ENCODE data around the gene RPS5. TPM values are rescaled to one million over a fixed set of nuclear protein-coding genes. Genes with fewer than 3 reads are reported as not detected.

RPS5 gene
- total RNA-seq, 2 donors from 2014 or later = 1,376 to 1,435 TPM

DNA sequence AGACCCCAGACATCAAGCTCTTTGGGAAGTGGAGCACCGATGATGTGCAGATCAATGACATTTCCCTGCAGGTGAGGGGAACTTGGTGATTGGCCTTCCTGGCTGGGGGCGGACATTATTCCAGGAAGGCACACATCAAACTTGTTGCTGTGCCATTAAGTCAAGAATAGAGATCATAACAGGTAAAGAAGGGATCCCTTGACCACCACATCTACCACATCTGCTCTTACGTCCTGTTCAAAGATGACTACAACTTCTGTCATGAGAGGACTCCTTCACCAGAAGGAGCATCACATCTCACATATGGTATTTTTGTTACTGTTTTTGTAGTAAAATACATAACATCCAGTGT lies 1.1 kb downstream of the RPS5 start:
- peak overlapping the region; percentile 94 for H3K4me3 Mint-ChIP-seq
- no peaks in the 10 kb centered on the region for H3K9me3 Mint-ChIP-seq
- peaks cover 77% of the 10 kb centered on the region for H3K36me3 Mint-ChIP-seq (ENCODE audit: low read depth)
- no peak for ATAC-seq (replicated peaks)
- H3K4me1 Mint-ChIP-seq = peaks cover 16% of the 10 kb centered on the region
- peak overlapping the region; percentile 97 for H3K27ac Mint-ChIP-seq
- H3K27me3 Mint-ChIP-seq = no peaks in the 10 kb centered on the region

DNA sequence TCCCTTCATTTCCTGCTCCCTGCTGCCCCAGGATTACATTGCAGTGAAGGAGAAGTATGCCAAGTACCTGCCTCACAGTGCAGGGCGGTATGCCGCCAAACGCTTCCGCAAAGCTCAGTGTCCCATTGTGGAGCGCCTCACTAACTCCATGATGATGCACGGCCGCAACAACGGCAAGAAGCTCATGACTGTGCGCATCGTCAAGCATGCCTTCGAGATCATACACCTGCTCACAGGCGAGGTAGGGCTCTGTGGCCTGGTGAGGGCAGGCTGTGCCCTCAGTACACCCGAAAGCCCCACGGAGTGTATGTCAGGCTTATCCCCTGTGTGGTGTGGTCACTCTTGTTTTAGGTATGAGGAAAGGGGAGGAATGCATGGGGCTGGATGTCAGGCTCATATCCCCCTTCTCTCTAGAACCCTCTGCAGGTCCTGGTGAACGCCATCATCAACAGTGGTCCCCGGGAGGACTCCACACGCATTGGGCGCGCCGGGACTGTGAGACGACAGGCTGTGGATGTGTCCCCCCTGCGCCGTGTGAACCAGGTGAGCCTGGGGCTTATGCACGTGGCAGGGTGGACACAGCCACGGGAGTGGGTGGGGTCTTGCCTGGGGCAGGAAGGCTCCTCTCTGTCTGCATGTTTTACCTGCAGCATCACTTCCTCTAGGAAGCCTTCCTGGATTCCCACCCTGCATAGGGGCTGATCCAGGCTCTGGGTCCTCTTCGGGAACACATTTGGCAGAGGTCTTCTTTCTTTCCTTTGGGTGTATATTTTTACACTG lies 6.1 kb downstream of the RPS5 start:
- no peaks in the 10 kb centered on the region for H3K27me3 Mint-ChIP-seq
- ATAC-seq (replicated peaks) = no peak
- H3K36me3 Mint-ChIP-seq (ENCODE audit: low read depth) = peaks cover 91% of the 10 kb centered on the region
- no peak overlapping the region for H3K4me3 Mint-ChIP-seq
- H3K4me1 Mint-ChIP-seq = peaks cover 9% of the 10 kb centered on the region
- no peaks in the 10 kb centered on the region for H3K9me3 Mint-ChIP-seq
- no peak overlapping the region for H3K27ac Mint-ChIP-seq

DNA sequence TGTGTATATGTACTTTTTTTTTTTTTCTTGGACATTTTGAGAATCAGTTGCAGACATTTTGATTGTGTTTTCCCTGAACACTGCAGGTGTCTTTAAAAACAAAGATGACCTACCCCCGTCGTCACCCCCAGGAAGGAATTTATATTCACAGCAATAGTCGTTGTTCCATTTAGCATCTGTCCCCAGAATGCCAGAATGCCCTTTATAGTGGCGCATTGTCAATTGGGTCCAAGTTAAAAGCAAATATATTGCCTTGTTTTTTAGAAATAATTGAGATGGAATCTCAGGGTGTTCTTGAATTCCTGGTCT lies 6.6 kb downstream of the RPS5 start:
- H3K9me3 Mint-ChIP-seq = no peaks in the 10 kb centered on the region
- H3K4me1 Mint-ChIP-seq = peaks cover 6% of the 10 kb centered on the region
- no peak overlapping the region for H3K27ac Mint-ChIP-seq
- H3K36me3 Mint-ChIP-seq (ENCODE audit: low read depth) = peaks cover 87% of the 10 kb centered on the region
- no peak overlapping the region for H3K4me3 Mint-ChIP-seq
- no peak for ATAC-seq (replicated peaks)
- H3K27me3 Mint-ChIP-seq = no peaks in the 10 kb centered on the region

DNA sequence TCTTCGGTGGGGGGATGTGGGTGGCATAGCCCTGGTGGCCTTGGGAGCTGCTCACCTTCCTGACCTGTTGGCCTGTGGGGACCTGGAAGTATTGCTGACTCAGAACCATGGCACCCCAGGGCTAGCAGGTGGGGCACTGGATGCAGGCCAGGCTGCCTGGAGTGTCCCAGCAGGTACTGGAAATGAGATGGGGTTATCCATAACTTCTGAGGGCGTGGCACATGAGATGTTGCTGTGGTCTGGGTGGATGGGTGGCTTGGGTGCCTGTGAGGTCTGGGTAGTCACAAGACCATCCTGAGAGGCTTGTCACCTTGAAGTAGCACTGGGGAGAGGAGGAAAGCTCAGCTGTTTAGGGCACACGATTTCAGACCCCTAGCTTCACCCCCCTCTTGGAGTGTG lies 7.8 kb downstream of the RPS5 start:
- Mint-ChIP-seq H3K27me3 (no peaks in the 10 kb centered on the region), H3K36me3 (ENCODE audit: low read depth) (peaks cover 76% of the 10 kb centered on the region), H3K27ac (no peak overlapping the region), H3K4me3 (no peak overlapping the region), H3K4me1 (no peaks in the 10 kb centered on the region), H3K9me3 (no peaks in the 10 kb centered on the region)
- ATAC-seq (replicated peaks) = no peak

DNA sequence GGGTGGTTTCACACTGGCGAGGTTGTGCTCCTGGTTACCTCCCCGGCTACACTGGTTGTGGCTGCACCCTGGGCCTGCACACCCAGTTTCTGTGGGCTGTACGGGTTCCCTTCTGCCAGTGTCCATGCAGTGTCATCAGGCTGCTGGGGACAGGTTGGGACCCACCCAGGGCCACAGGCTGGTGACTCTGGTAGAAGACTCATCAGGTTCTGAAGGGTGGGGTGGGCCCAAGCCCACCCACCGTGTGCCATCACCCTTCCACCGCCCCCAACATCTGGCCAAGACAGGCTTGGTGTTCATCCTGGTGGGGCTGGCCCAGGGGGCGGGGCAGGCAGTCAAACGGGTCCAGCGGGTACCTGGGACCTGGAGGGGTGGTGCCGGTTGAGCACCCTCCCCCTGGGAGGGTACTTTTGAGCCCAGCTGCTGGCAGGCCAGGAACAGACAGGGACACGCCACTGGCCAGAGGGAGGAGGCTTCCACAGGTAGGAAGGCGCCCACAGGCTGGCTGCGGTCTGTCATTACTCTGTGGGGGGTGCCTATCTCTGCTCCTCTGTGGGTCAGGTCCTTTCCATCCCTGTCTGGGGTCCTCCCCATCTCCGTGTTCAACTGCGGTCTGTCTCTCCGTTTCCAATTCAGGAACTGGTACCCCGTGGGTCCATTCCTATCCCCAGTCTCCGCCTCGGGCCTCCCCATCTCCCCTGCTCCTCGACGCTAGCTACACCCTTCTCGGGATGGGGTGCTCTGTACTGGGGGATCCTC lies 8.3 kb downstream of the RPS5 start, which contains the start of gene RNF225:
RNF225 (plus strand) TSS at position 437 of the 759 bp plus-strand sequence. CDS start 434 bp downstream, outside the sequence.
- ATAC-seq (replicated peaks) = peak; percentile 29
- Mint-ChIP-seq H3K27ac (no peak within 1 kb of the TSS), H3K4me1 (no peaks in the 10 kb centered on the region), H3K36me3 (ENCODE audit: low read depth) (peaks cover 70% of the 10 kb centered on the region), H3K9me3 (no peaks in the 10 kb centered on the region), H3K4me3 (no peak within 1 kb of the TSS), H3K27me3 (no peaks in the 10 kb centered on the region)

DNA sequence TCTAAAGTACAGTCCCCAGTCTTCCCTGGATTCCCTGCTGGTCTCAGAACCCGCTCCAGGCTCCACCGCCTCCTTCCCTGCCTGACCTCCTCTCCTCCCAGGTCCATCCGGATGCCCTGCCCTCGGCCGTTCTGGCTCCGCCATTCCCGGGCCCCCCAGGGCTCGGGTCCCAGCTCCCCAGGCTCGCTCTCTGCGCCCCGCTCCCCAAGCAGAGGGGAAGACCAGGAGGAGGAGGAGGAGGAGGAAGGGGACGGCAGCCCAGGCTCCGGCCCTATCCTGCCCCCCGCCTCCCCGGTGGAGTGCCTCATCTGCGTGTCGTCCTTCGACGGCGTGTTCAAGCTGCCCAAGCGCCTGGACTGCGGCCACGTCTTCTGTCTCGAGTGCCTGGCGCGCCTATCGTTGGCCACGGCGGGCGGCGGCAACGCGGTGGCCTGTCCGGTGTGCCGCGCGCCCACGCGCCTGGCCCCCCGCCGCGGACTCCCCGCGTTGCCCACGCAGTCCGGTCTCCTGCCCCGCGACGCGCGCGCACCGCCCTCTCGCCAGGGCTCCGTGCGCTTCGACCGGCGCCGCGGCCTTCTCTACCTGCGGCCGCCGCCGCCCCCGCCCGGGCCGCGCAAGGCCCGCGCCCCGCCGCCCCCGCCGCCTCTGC lies 9.0 kb downstream of the RPS5 start:
- H3K4me1 Mint-ChIP-seq = peaks cover 4% of the 10 kb centered on the region
- H3K9me3 Mint-ChIP-seq = no peaks in the 10 kb centered on the region
- no peak overlapping the region for H3K27ac Mint-ChIP-seq
- no peak overlapping the region for H3K4me3 Mint-ChIP-seq
- no peak for ATAC-seq (replicated peaks)
- H3K36me3 Mint-ChIP-seq (ENCODE audit: low read depth) = peaks cover 64% of the 10 kb centered on the region
- no peaks in the 10 kb centered on the region for H3K27me3 Mint-ChIP-seq

DNA sequence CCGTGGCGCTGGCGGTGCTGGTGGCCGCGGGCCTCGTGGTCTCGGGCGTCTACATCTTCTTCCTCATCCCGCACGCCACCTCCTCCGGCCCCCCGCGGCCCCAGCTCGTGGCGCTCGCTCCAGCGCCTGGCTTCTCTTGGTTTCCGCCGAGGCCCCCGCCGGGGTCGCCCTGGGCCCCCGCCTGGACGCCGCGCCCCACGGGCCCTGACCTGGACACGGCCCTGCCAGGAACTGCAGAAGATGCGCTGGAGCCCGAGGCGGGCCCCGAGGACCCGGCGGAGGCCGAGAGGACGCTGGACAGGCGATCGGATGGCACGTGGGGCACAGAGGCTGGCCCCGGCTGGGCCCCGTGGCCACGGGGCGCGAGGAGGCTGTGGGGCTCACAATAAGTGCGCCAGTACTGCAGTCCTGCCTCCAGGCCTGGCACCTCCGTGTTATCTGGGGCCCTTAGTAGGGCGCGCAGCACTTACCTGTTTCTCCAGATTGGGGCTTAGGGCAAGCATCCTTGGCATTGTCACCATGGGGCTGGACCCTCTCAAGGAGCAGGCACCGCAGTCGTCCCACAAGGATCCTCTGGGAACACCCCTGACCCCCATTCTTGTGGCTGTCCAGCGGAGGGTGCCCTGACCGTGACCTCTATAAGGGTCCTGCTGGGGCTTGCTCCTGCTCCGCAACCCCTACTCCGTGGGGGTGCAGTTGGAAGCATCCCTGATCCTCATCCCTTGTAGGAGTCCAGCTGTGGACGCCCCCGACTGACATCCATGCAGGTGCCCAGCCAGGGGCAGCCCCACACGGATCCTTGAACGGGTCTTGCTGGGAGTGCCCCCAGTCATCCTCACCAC lies 9.8 kb downstream of the RPS5 start:
- no peak overlapping the region for H3K27ac Mint-ChIP-seq
- no peak for ATAC-seq (replicated peaks)
- H3K4me1 Mint-ChIP-seq = peaks cover 7% of the 10 kb centered on the region
- no peaks in the 10 kb centered on the region for H3K9me3 Mint-ChIP-seq
- no peak overlapping the region for H3K4me3 Mint-ChIP-seq
- H3K36me3 Mint-ChIP-seq (ENCODE audit: low read depth) = peaks cover 60% of the 10 kb centered on the region
- H3K27me3 Mint-ChIP-seq = no peaks in the 10 kb centered on the region

DNA sequence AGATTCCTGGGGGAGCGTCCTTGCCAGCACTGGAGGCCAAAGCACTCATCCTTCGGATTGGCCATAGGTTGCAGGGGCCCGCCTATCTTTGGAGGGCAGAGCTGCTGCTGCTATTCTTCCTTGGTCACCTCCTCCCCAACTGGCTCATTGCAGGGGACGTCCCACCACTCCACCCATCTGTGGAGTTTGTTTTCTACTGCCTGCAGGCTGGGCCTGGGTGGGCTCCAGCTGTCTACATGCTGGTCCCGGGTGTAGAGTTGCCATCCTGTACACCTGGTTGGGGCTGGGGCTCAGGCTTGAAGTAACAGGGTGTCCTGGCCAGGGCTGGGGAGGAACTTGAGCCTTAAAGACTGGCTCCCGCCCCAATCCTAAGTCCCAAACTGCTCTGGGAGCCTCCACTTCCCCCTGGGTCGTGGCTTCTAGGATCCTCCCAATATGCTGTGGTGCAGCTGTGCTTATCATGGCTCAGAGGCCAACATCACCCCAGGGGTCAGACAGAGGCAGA lies 10.5 kb downstream of the RPS5 start:
- peaks cover 7% of the 10 kb centered on the region for H3K4me1 Mint-ChIP-seq
- peaks cover 53% of the 10 kb centered on the region for H3K36me3 Mint-ChIP-seq (ENCODE audit: low read depth)
- no peak for ATAC-seq (replicated peaks)

DNA sequence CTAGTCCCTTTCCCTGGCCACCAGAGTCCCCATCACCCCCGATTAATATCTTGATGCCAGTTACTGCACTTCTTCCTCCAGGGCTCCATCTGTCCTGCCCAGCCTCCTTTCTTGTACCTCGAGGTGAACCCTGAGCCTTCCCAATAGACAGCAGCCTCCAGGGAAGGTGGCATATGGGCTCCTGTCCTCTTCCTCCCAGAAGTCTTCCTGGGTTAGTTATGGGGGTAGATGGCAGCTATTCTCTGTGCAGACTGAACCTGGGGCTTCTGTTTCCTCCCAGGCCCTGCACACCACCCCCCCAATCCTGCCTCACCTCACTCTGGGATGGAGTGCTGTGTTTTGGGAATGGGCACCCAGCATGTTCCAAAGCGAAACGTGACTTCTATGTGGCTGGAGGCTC lies 11.0 kb downstream of the RPS5 start:
- no peaks in the 10 kb centered on the region for H3K27me3 Mint-ChIP-seq
- no peak overlapping the region for H3K4me3 Mint-ChIP-seq
- no peak overlapping the region for H3K27ac Mint-ChIP-seq
- no peaks in the 10 kb centered on the region for H3K9me3 Mint-ChIP-seq
- ATAC-seq (replicated peaks) = no peak
- peaks cover 48% of the 10 kb centered on the region for H3K36me3 Mint-ChIP-seq (ENCODE audit: low read depth)
- peaks cover 7% of the 10 kb centered on the region for H3K4me1 Mint-ChIP-seq

More for the DNA sequence above, 10.5 kb downstream of the RPS5 start:
- no peaks in the 10 kb centered on the region for H3K9me3 Mint-ChIP-seq
- no peaks in the 10 kb centered on the region for H3K27me3 Mint-ChIP-seq
- no peak overlapping the region for H3K27ac Mint-ChIP-seq
- no peak overlapping the region for H3K4me3 Mint-ChIP-seq

DNA sequence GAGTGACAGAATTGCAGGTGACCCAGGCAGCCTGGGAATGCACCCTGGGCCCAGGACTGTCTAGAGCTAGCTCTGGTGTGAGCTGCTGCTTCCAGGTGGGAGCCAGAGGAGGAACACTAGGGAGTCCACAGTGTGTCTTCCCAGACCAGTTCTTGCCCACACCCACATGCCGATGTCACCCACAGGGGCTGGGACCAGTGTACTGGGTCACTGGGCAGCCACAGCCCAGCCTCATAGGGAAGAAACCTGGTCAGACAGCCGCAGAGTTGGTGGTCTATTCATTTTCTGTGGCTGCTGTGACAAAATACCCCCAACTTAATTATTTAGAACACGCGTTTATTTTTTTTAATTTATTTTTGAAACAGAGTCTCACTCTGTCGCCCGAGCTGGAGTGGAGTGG lies 11.5 kb downstream of the RPS5 start:
- no peaks in the 10 kb centered on the region for H3K9me3 Mint-ChIP-seq
- H3K4me1 Mint-ChIP-seq = peaks cover 7% of the 10 kb centered on the region
- peaks cover 44% of the 10 kb centered on the region for H3K36me3 Mint-ChIP-seq (ENCODE audit: low read depth)
- H3K27me3 Mint-ChIP-seq = no peaks in the 10 kb centered on the region
- no peak overlapping the region for H3K27ac Mint-ChIP-seq
- H3K4me3 Mint-ChIP-seq = no peak overlapping the region
- ATAC-seq (replicated peaks) = no peak

DNA sequence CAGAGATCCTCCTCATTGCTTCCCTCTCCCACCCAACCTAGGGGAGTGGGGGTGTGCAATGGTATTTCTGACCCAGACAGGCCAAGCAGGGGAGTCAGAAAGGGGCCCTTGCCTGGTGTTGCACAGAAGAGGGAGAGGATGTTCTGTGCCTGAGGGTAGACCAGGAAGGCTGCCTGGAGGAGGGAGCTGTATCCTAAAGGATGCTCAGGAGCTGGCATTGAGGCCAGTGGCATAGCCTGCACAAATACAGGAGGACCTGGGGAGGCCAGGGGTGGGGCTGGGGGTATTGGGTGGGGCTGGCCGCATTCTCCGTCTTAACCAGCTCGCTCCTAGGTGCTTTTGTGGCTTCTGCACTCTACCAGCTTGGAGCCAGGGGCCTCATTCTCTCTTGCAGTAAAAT lies 12.8 kb downstream of the RPS5 start:
- H3K36me3 Mint-ChIP-seq (ENCODE audit: low read depth) = peaks cover 30% of the 10 kb centered on the region
- H3K4me3 Mint-ChIP-seq = peak overlapping the region; percentile 90
- peaks cover 7% of the 10 kb centered on the region for H3K4me1 Mint-ChIP-seq
- H3K9me3 Mint-ChIP-seq = no peaks in the 10 kb centered on the region
- no peak for ATAC-seq (replicated peaks)
- H3K27ac Mint-ChIP-seq = peak overlapping the region; percentile 36
- no peaks in the 10 kb centered on the region for H3K27me3 Mint-ChIP-seq

DNA sequence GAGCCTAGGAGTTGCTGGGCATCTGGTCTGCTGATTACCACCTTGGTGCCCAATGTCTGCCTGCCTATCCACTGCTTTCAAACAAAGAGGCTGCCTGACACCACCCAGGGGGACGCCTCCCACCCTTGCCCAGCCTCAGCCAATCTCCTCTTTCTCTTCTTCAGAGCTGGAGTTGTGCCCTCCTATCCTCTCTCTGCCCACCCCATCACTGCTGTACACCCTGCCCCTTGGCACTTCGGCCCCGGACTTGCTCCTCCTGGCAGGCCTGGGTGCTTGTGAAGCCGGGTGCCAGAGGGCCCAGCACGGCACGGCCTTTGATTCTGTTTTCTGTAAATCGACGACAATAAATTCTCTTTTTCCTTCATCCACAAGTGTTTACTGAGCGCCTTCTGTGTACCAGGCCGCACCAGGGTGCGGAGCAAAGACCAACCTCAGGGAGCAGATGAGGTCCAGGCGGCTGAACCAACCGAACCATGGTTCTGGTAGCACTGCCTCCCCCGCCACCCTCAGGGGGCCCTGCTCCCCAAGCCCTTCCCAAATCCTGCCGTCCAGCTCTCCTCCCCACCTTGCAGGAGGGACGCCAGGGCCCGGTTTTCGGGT lies 13.3 kb downstream of the RPS5 start:
- no peaks in the 10 kb centered on the region for H3K9me3 Mint-ChIP-seq
- no peaks in the 10 kb centered on the region for H3K27me3 Mint-ChIP-seq
- peak overlapping the region; percentile 97 for H3K27ac Mint-ChIP-seq
- H3K4me3 Mint-ChIP-seq = peak overlapping the region; percentile 90
- H3K4me1 Mint-ChIP-seq = peaks cover 7% of the 10 kb centered on the region
- ATAC-seq (replicated peaks) = no peak
- H3K36me3 Mint-ChIP-seq (ENCODE audit: low read depth) = peaks cover 26% of the 10 kb centered on the region

DNA sequence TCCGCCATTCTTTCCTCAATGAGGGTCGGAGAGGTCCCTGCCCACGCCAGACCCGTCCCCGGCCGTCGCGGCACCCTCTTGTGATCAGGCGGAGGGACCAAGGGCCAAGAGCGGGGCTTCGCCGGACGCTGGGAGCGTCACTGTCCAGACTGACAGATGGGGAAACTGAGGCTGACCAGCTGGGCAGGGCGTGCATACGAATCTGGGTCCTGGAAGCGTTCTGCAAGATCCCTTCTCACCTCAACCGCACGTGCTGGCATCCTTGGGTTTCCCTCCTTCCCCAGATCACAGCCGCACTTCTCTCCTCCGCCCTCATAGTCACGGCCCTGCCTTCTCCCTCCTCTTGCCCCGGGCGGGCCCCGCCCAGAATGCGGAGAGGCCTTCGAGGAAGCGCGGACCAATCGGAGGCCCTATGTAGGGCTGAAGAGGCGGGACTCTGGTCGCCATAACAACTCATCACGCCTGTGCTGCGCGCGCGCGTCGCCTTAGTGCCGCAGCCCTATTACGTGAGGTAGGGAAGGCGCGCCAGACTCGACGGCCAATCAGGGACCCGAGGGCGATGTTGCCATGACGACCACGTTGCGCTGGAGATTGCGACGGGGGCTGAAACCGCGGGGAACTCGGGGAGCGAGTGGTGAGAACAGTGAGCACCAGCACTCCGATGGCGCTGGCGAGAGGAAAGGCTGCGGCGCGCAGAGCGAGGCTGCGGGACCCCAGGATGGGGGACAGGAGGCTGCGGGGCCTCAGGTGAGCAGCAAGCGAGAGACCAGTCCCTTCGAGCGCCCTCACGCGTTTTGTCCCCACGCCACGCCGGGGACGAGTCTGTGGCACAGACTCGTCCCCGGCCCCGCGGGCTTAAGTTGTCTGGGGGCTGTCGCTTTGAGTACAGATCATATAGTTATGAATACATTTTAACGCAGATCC lies 14.1 kb downstream of the RPS5 start:
- peak overlapping the region; percentile 97 for H3K27ac Mint-ChIP-seq
- H3K4me3 Mint-ChIP-seq = peak overlapping the region; percentile 90
- peaks cover 7% of the 10 kb centered on the region for H3K4me1 Mint-ChIP-seq
- no peaks in the 10 kb centered on the region for H3K27me3 Mint-ChIP-seq
- no peaks in the 10 kb centered on the region for H3K9me3 Mint-ChIP-seq
- peak; percentile 99 for ATAC-seq (replicated peaks)
- peaks cover 20% of the 10 kb centered on the region for H3K36me3 Mint-ChIP-seq (ENCODE audit: low read depth)

Measured in activated T-helper 17 cell treated with anti-CD3 and anti-CD28 coated beads, Interleukin-2, amount 50 U/mL, for 72 hours (primary cell).